Immature natural killer cell (primary cell): ENCODE data around the gene AHNAK2. TPM values are rescaled to one million over a fixed set of nuclear protein-coding genes. Genes with fewer than 3 reads are reported as not detected.

Experiments used
- DNase-seq, 3 donors: peaks; one replicate each; pipeline ENCODE4 v3.0.0; 2022; ENCODE audit warnings: mixed read lengths in 1 of 3
- H3K27ac Mint-ChIP-seq, 6 donors: one replicate each; pipeline ENCODE4 v1.8.0; 2020; ENCODE audit warnings: mixed read lengths in 6 of 6, mild to moderate bottlenecking in 5 of 6, inconsistent platforms in 4 of 6, moderate library complexity in 3 of 6
- H3K27me3 Mint-ChIP-seq, 3 donors: one replicate each; pipeline ENCODE4 v1.8.0; 2020 to 2021; ENCODE audit warnings: low read depth in 3 of 3, mild to moderate bottlenecking in 3 of 3, mixed read lengths in 3 of 3, moderate library complexity in 3 of 3, inconsistent platforms in 1 of 3
- H3K36me3 Mint-ChIP-seq, 3 donors: one replicate each; pipeline ENCODE4 v1.8.0; 2020; ENCODE audit warnings: mixed read lengths in 3 of 3, inconsistent platforms in 2 of 3, mild to moderate bottlenecking in 2 of 3
- H3K4me1 Mint-ChIP-seq, 2 donors: one replicate each; pipeline ENCODE4 v1.8.0; 2020; ENCODE audit warnings: inconsistent platforms in 2 of 2, mild to moderate bottlenecking in 2 of 2, mixed read lengths in 2 of 2, moderate library complexity in 1 of 2
- H3K4me3 Mint-ChIP-seq, 5 donors: one replicate each; pipeline ENCODE4 v1.8.0; 2020; ENCODE audit warnings: mild to moderate bottlenecking in 5 of 5, mixed read lengths in 5 of 5, inconsistent platforms in 3 of 5, moderate library complexity in 3 of 5
- H3K9me3 Mint-ChIP-seq, 6 donors: one replicate each; pipeline ENCODE4 v1.8.0; 2020; ENCODE audit warnings: mild to moderate bottlenecking in 6 of 6, mixed read lengths in 6 of 6, inconsistent platforms in 4 of 6, moderate library complexity in 3 of 6
- polyA plus RNA-seq, 3 donors: library from polyadenylated mRNA; unstranded; fragments of 300-500 nt; fragmentation: Illumina TruSeq; gene quantifications; one replicate each; pipeline ENCODE4 v1.2.3, GENCODE V29; 2021

AHNAK2 gene
- polyA plus RNA-seq, 3 donors from 2014 or later: not detected

DNA sequence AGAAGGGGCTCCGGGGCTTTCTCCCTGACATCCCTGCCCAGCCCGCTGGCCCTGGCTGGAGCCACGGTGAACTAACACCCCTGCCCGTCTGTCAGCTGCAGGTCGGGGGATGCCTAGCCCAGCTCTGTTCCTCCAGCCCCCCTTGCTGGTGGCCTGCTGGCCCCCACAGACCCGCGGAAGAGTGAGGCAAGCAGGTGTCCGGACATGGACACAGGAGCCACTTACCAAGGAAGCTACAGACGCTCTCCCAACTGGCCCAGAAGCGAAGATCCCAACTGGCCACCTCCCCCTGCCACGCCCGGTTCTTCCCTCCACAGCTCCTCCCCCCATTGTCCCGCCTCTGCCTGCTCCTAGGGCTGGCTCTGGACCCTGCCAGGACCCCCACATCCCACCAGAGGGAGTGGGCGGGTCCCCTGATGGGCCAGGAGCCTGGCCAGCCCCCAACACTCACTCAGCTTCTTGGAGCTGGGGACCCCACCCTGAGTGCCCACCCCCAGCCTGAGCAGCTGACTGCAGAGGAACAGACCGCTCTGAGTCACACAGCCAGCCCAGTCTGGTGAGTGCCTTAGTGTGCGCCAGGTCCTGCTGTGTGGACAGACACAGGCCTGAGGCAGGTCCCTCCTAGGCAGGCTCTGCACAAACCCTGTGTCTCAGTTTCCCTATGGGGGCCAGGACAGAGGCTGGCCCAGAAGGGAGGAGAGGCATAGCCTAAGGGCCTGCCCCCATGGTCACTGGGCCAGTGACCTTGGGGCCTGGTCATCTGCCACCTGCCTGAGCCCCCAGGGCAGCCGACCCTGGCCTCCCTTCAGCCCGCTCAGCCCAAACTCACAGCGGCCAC lies 7.7 kb downstream of the AHNAK2 start:
- no peak overlapping the region for H3K4me3 Mint-ChIP-seq
- DNase-seq: no peak

DNA sequence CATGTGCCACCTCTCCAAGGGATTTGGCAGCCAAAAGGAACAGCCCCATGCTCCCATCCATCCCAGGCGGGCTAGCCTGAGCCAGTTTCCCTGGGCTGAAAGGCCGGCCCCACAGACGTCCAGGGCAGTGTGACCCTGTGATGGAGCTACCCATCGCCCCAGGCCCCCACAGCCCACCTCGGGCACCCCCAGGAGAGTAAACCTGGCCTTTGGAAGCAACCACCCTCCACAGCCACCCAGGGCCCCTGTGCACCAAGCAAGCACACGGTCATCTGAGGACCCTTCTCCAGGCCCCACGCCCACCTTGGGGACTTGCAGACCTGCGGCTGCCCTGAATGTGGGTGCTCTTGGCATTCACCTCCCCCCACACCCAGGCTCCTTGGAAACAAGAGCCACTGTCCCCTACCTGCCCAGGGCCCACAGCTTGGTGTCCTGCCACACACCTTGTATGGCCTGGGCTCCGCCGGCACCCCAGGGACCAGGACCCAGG lies 8.4 kb downstream of the AHNAK2 start:
- no peaks in the 10 kb centered on the region for H3K36me3 Mint-ChIP-seq
- no peak overlapping the region for H3K4me3 Mint-ChIP-seq
- no peak for DNase-seq
- no peaks in the 10 kb centered on the region for H3K4me1 Mint-ChIP-seq
- peaks cover 2% of the 10 kb centered on the region in 3 donors for H3K27me3 Mint-ChIP-seq
- no peak overlapping the region for H3K27ac Mint-ChIP-seq
- H3K9me3 Mint-ChIP-seq: no peaks in the 10 kb centered on the region

More for the DNA sequence above, 7.7 kb downstream of the AHNAK2 start:
- H3K36me3 Mint-ChIP-seq: no peaks in the 10 kb centered on the region
- no peak overlapping the region for H3K27ac Mint-ChIP-seq
- peaks cover 2% of the 10 kb centered on the region in 3 donors for H3K27me3 Mint-ChIP-seq
- no peaks in the 10 kb centered on the region for H3K4me1 Mint-ChIP-seq
- no peaks in the 10 kb centered on the region for H3K9me3 Mint-ChIP-seq

DNA sequence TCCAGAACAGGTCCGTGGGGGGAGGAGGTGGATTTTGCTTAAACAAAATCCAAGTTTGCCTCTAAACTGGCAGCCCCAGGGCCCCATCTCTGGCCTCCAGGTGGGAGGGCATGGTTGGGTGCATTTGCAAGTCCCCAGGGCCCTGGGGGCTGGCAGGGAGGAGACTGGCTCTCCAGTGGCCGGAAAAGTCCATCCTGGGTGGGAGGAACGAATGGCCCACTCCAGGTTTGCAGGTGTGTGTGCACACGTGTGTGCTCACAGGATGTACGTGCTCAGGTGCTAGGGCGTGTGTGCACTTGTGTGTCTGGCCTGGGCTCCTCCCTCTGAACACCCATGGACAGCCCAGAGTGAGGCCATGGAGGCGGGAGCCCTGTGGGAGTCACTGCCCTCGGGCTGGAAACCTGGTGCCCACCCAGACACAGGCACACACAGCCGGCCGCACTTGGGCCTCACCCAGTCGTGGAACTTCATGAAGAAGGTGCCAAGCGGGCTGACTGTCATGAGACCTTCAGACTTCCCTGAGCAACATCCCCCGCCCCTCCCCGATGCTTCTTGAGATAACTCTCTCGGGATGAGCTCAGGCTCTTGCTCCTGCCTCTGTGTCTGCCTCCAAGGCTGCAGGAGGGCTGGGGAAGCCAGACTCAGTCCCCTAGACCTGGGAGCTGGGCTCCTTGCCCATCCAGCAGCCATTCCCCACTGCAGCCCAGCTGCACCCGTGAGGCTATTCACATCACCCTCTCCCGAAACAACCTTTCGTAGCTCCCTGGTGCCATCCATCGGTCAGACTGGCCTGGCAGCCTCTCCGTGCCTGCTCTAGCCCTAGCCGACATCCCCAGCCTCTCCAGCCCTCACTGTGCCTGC lies 9.4 kb downstream of the AHNAK2 start:
- H3K4me1 Mint-ChIP-seq: no peaks in the 10 kb centered on the region
- no peaks in the 10 kb centered on the region for H3K9me3 Mint-ChIP-seq
- peaks cover 2 to 3% (median 2%) of the 10 kb centered on the region in 3 donors for H3K27me3 Mint-ChIP-seq
- H3K36me3 Mint-ChIP-seq: no peaks in the 10 kb centered on the region
- H3K27ac Mint-ChIP-seq: no peak overlapping the region
- no peak overlapping the region for H3K4me3 Mint-ChIP-seq
- DNase-seq: no peak

DNA sequence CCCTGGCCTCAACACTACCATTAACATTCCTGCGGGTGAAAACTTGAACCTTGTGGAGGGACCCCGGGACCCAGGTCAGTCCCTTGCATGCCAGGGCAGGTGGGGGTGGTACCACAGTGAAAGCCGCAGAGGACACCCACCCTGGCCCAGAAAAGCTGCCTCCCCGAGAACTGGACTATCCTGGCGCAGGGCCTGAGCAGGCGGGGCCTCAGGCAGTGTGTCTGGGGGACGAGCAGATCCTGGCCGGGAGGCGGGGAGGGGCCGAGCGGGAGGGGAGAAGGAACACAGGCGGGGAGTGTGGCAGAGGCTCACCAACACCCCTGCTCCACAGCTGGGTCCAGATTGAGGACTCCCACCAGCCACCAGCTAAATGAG lies 10.0 kb downstream of the AHNAK2 start:
- peaks cover 2 to 3% (median 2%) of the 10 kb centered on the region in 3 donors for H3K27me3 Mint-ChIP-seq
- H3K36me3 Mint-ChIP-seq: no peaks in the 10 kb centered on the region
- H3K4me3 Mint-ChIP-seq: no peak overlapping the region
- H3K27ac Mint-ChIP-seq: no peak overlapping the region
- DNase-seq: no peak
- no peaks in the 10 kb centered on the region for H3K4me1 Mint-ChIP-seq
- H3K9me3 Mint-ChIP-seq: no peaks in the 10 kb centered on the region

DNA sequence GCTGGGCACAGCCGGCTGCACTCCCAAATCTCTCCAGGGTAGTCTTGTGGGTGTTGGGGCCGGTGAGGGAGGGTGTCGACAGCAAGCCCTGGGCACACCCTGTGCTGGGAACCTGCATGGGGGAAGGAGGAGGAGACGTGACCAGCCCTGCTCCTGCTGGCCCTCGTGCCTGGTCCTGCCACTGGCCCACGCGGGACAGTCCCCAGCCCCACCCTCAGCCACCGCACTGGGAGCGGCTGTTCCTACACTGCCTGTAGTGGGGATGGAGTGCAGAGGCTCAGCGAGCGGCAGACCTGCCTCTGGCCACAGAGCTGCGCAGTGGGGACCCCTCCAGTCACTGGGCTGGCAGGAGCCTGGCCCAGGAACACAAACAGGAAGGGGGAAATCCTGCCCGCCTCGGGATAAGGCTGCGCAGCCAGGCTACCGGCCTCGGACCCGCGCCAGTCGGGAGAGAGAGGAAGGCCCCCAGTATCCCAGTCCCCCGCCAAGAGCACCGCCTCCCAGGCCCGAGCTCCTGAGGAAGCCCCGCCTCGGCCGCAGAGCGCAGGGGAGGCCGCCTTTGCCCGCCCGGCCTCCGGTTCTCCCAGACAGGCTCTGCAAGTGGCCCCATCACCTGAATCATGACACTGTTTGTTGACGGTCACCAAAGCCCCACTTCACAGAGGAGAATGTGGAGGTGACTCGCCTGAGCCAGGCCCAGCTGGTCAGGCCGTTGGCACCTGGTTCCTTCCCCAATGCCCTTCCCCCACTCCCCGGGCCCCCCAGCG lies 10.6 kb downstream of the AHNAK2 start:
- no peak for DNase-seq
- Mint-ChIP-seq H3K27me3 (peaks cover 2 to 3% (median 2%) of the 10 kb centered on the region in 3 donors), H3K27ac (no peak overlapping the region), H3K4me1 (no peaks in the 10 kb centered on the region), H3K9me3 (no peaks in the 10 kb centered on the region), H3K36me3 (no peaks in the 10 kb centered on the region), H3K4me3 (no peak overlapping the region)

DNA sequence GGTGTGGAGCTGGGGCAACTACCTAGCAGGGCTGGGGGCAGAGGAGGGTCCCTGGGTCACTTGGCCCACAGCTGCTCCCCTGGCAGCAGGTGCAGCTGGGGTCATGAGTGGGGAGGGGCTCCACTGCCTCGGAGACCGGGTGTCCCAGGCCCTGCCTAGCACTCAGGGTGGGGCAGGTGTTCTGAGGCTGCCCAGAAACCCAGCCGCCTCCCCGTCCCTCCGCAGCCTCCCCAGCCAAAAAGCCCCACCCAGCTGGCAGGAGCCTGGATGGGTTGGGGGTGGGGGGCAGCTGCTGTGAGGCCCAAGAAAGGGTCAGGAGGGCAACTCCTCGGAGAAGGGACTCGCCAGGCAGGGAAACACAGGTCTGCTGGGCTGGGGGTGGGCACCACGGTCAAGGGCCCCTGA lies 11.2 kb downstream of the AHNAK2 start:
- H3K27ac Mint-ChIP-seq: no peak overlapping the region
- DNase-seq: no peak
- H3K4me1 Mint-ChIP-seq: no peaks in the 10 kb centered on the region

DNA sequence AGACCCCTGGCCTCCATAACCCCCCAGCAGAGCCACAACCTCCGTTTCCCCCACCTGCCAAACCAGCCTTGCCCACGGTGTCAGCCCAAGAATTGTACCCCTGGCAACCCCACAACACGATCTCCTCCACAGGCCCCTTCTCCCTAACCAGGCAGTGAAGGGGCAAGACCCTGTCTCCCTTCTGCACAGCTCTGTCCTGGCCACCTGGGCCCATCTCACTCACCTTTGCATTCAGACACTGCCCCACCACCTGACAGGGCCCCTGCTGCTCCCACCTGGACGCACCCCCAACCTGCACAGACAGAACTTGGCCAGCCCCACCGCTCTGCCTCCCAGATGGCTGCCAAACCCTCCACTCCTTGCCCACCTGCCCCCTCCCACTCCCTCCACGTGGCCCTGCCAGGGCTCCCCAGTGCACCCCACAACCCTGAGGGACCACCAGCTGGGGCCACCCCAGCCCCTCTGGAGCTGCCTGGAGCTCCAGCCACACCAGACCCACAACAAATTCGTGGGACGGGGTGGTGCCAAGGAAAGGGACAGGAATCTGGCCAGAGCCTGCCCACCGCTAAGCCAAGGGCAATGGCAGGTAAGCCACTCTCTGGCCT lies 11.8 kb downstream of the AHNAK2 start:
- H3K36me3 Mint-ChIP-seq: no peaks in the 10 kb centered on the region
- DNase-seq: no peak

More for the DNA sequence above, 11.2 kb downstream of the AHNAK2 start:
- H3K4me3 Mint-ChIP-seq: no peak overlapping the region
- no peaks in the 10 kb centered on the region for H3K36me3 Mint-ChIP-seq
- no peaks in the 10 kb centered on the region for H3K9me3 Mint-ChIP-seq
- H3K27me3 Mint-ChIP-seq: peaks cover 2 to 3% (median 2%) of the 10 kb centered on the region in 3 donors

DNA sequence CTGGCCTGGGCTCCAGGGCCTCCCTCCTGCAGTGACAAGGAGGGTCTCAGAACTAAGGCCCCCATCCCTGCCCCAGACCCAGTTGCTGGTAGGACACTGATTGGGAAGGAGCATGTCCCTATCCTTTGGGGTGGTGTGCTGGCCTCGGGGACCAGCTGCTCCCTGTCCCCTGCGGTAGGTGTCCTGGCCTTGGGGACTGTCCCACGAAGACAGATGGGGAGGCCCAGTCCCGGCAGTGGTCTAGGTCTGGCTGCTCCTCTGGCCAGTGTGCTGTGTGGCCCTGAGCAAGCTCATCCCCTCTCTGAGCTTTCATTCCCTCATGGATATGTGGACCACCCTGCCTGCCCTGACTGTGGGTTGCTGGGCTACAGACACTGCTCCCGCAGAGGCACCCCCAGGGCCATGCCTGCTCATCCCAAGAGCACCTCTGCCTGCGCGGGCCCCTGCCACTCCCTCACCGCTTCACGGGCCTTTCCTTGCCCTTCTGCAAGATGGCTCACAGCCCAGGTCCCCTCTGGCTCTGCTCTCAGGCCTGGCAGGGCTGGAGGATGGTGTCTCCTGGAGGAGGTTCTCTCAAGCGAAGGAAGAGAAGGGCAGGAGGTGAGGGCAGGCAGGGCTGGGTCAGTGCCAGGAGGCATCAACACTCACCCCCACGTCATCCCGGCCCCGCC lies 12.5 kb downstream of the AHNAK2 start:
- no peaks in the 10 kb centered on the region for H3K4me1 Mint-ChIP-seq

More for the DNA sequence above, 11.8 kb downstream of the AHNAK2 start:
- Mint-ChIP-seq H3K4me3 (no peak overlapping the region), H3K27ac (no peak overlapping the region), H3K4me1 (no peaks in the 10 kb centered on the region), H3K9me3 (no peaks in the 10 kb centered on the region), H3K27me3 (peaks cover 2 to 3% (median 2%) of the 10 kb centered on the region in 3 donors)

DNA sequence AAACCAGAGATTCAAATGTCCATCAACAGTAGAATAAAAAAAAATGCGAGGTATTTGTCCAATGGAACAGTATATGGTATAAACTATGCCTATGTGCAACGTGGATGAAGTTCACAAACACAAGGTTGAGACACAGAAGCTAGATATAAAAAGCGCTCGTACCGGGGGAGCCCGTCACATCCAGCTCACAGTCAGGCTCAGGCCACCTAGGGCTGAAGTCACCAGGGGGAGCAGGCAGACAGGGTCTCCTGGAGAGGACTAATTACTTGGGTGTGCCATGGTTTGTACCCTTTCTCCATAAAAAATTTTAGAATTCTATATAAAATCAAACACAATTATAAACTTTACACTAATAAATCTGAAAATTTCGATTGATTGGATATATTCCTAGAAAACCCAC lies 13.6 kb downstream of the AHNAK2 start:
- Mint-ChIP-seq H3K4me1 (no peaks in the 10 kb centered on the region), H3K36me3 (no peaks in the 10 kb centered on the region), H3K27me3 (peaks cover 2 to 3% (median 2%) of the 10 kb centered on the region in 3 donors), H3K9me3 (no peaks in the 10 kb centered on the region), H3K4me3 (no peak overlapping the region), H3K27ac (no peak overlapping the region)
- DNase-seq: no peak

More for the DNA sequence above, 12.5 kb downstream of the AHNAK2 start:
- peaks cover 2 to 3% (median 2%) of the 10 kb centered on the region in 3 donors for H3K27me3 Mint-ChIP-seq
- H3K9me3 Mint-ChIP-seq: no peaks in the 10 kb centered on the region
- DNase-seq: no peak
- H3K27ac Mint-ChIP-seq: no peak overlapping the region
- no peaks in the 10 kb centered on the region for H3K36me3 Mint-ChIP-seq
- no peak overlapping the region for H3K4me3 Mint-ChIP-seq

DNA sequence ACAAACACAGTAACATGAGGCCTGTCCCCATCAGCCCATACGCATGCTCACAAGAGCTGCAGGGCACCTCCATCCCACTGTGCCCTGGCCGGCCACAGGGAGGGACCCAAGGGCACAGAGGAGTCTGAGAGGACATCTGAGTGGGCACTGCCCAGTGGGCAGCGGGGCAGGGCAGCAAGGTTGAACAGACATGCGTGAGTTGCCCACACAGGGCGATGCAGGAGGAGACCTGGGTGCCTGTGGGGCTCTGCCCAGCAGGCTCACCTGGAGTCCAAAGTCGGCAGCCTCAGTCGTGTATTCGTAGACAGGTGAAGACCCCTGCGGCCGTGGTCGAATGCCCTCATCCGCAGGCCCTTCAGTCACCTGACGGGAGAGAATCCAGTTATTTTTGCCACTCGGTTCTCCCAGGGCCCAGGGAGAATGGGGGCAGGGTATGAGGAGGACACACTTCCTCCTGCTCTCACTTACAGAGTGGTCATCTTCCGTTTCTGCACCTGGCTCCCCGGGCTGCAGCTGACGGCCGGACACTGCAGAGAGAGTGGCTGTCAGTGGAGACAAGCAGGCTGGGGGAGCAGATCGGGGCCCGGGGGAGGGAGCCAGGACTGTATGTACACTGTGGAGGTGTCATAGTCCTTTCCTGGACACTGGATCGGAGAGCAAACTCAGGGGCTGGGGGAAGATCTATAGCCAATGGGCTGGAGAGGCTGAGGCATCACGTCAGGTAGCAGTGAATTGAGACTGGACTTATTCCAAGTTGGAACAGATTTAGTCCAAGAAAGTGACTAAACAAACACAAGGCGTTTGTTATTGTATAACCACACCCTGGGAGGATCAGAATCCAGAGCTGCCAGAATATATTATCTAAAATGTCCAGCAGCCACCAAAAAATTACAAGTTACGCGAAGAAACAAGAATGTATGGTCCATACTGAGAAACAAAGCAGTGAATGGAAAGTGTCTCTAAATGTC lies 20.7 kb downstream of the AHNAK2 start:
- no peaks in the 10 kb centered on the region for H3K36me3 Mint-ChIP-seq
- peak overlapping the region in 1 of 6 donors; percentile 15 for H3K27ac Mint-ChIP-seq
- no peak for DNase-seq
- no peaks in the 10 kb centered on the region for H3K9me3 Mint-ChIP-seq
- H3K27me3 Mint-ChIP-seq: peaks cover 1 to 9% (median 4%) of the 10 kb centered on the region in 3 donors
- no peak overlapping the region for H3K4me3 Mint-ChIP-seq
- no peaks in the 10 kb centered on the region for H3K4me1 Mint-ChIP-seq

DNA sequence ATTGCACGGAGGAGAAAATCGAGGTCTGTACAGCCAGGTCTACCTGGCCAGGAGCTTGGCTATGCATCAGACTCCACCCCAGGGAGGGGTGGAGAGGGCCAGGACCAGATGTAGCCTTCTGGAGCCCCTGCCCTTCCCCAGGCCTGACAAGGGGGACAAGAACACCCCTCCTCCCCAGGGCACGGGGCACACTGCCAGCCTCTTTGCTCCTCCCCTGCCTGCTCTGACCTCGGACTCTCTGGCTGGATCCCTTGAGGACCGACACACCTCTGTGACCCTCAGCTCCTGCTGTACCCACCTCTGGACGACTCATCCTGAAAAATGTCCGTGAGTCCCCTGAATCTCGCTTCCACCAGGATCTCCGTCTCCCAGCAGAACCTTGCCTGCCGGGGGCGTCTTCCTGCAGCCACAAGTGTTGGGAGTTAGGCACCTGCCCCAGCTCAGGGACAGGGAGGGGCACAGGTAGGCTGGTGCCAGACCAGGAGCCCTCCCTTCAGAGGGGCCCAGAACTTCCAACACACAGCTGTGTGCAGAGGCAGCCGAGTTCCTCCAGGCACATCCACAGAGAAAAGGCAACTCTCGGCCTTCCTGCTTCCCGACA lies 21.8 kb downstream of the AHNAK2 start:
- Mint-ChIP-seq H3K27ac (no peak overlapping the region), H3K27me3 (peaks cover 1 to 9% (median 4%) of the 10 kb centered on the region in 3 donors), H3K4me3 (no peak overlapping the region), H3K36me3 (no peaks in the 10 kb centered on the region), H3K9me3 (no peaks in the 10 kb centered on the region), H3K4me1 (no peaks in the 10 kb centered on the region)
- no peak for DNase-seq

DNA sequence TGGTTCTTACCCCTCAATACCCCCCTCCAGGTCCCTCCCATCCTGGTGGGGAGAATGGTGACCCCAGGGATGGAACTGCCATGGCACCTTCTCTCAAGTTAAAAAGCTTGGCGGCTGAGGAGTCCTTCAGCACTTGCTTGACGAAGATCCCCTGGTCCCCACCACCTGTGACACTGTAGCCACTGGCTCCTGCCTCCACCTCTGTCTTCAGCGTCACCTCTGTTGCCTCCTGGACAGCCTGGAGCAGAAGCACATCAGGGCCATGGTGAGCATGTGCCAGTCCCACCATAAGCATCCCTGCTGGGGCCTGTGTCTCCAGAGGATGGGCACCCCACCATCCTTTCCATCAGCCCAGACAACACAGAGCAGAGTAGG lies 22.8 kb downstream of the AHNAK2 start:
- H3K4me1 Mint-ChIP-seq: no peaks in the 10 kb centered on the region
- no peak overlapping the region for H3K4me3 Mint-ChIP-seq
- no peaks in the 10 kb centered on the region for H3K36me3 Mint-ChIP-seq
- no peak overlapping the region for H3K27ac Mint-ChIP-seq
- peaks cover 1 to 9% (median 4%) of the 10 kb centered on the region in 3 donors for H3K27me3 Mint-ChIP-seq
- H3K9me3 Mint-ChIP-seq: no peaks in the 10 kb centered on the region
- no peak for DNase-seq
